Measurements from ENCODE around the gene CACNB2. TPM values are rescaled to one million over a fixed set of nuclear protein-coding genes. Genes with fewer than 3 reads are reported as not detected.

CACNB2 gene
- total RNA-seq, 1 experiment from 2014 or later, result 3.2 TPM

DNA sequence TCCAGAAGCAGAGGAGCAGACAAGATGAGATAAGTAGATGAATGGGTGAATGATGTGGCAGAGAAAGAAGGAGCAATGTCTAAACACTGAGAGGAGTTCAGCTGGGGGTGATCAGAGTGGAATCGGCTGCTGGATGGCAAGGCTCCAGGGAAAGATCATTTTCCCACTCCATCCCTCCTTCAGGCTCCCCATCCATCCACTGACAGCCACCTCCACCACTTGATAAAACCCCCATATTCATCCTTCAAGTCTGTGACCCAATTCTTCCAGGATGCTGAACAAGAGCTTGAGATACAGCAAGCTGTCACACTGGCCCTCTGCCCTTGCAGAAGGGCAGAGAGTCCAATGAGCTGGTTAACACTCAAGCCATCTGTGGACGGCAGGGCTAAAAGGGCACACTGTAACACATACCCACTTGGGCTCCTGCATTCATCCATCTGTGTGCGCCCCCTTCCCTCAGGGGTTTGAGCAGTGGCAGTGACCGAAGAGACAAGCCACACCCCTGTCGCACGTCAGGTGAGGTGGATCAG lies 30.8 kb upstream of the CACNB2 start:
- Mint-ChIP-seq H3K36me3 (no peaks in the 10 kb centered on the region), H3K9me3 (no peaks in the 10 kb centered on the region), H3K27me3 (ENCODE audit: low read depth) (no peaks in the 10 kb centered on the region), H3K4me3 (no peak overlapping the region), H3K27ac (no peak overlapping the region), H3K4me1 (no peaks in the 10 kb centered on the region)
- TF ChIP-seq ZNF219 (CRISPR knock-in tag; IDR thresholded peaks at IDR 0.05; ENCODE audit: borderline replicate concordance), result no peak
- no peak for TF ChIP-seq FOXJ3 (CRISPR knock-in tag; IDR thresholded peaks at IDR 0.05; ENCODE audit: borderline replicate concordance)
- TF ChIP-seq, protein P1, sequence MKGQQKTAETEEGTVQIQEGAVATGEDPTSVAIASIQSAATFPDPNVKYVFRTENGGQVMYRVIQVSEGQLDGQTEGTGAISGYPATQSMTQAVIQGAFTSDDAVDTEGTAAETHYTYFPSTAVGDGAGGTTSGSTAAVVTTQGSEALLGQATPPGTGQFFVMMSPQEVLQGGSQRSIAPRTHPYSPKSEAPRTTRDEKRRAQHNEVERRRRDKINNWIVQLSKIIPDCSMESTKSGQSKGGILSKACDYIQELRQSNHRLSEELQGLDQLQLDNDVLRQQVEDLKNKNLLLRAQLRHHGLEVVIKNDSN (CRISPR knock-in tag; IDR thresholded peaks at IDR 0.05), result no peak
- TF ChIP-seq, protein P2, sequence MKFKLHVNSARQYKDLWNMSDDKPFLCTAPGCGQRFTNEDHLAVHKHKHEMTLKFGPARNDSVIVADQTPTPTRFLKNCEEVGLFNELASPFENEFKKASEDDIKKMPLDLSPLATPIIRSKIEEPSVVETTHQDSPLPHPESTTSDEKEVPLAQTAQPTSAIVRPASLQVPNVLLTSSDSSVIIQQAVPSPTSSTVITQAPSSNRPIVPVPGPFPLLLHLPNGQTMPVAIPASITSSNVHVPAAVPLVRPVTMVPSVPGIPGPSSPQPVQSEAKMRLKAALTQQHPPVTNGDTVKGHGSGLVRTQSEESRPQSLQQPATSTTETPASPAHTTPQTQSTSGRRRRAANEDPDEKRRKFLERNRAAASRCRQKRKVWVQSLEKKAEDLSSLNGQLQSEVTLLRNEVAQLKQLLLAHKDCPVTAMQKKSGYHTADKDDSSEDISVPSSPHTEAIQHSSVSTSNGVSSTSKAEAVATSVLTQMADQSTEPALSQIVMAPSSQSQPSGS (CRISPR knock-in tag; IDR thresholded peaks at IDR 0.05; ENCODE audit: borderline replicate concordance, low read depth), result no peak
- no peak for TF ChIP-seq GTF2I (CRISPR knock-in tag; conservative IDR thresholded peaks at IDR 0.05)
- no peak for TF ChIP-seq CBFB (CRISPR knock-in tag; IDR thresholded peaks at IDR 0.05; ENCODE audit: low read depth)
- TF ChIP-seq, protein P3, sequence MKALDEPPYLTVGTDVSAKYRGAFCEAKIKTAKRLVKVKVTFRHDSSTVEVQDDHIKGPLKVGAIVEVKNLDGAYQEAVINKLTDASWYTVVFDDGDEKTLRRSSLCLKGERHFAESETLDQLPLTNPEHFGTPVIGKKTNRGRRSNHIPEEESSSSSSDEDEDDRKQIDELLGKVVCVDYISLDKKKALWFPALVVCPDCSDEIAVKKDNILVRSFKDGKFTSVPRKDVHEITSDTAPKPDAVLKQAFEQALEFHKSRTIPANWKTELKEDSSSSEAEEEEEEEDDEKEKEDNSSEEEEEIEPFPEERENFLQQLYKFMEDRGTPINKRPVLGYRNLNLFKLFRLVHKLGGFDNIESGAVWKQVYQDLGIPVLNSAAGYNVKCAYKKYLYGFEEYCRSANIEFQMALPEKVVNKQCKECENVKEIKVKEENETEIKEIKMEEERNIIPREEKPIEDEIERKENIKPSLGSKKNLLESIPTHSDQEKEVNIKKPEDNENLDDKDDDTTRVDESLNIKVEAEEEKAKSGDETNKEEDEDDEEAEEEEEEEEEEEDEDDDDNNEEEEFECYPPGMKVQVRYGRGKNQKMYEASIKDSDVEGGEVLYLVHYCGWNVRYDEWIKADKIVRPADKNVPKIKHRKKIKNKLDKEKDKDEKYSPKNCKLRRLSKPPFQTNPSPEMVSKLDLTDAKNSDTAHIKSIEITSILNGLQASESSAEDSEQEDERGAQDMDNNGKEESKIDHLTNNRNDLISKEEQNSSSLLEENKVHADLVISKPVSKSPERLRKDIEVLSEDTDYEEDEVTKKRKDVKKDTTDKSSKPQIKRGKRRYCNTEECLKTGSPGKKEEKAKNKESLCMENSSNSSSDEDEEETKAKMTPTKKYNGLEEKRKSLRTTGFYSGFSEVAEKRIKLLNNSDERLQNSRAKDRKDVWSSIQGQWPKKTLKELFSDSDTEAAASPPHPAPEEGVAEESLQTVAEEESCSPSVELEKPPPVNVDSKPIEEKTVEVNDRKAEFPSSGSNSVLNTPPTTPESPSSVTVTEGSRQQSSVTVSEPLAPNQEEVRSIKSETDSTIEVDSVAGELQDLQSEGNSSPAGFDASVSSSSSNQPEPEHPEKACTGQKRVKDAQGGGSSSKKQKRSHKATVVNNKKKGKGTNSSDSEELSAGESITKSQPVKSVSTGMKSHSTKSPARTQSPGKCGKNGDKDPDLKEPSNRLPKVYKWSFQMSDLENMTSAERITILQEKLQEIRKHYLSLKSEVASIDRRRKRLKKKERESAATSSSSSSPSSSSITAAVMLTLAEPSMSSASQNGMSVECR (CRISPR knock-in tag; IDR thresholded peaks at IDR 0.05; ENCODE audit: borderline replicate concordance), result no peak
- TF ChIP-seq, protein P4, sequence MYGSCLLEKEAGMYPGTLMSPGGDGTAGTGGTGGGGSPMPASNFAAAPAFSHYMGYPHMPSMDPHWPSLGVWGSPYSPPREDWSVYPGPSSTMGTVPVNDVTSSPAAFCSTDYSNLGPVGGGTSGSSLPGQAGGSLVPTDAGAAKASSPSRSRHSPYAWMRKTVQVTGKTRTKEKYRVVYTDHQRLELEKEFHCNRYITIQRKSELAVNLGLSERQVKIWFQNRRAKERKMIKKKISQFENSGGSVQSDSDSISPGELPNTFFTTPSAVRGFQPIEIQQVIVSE (CRISPR knock-in tag; IDR thresholded peaks at IDR 0.05; ENCODE audit: borderline replicate concordance), result no peak
- TF ChIP-seq SMAD4 (CRISPR knock-in tag; IDR thresholded peaks at IDR 0.05), result no peak
- TF ChIP-seq TCF7 (CRISPR knock-in tag; IDR thresholded peaks at IDR 0.05; ENCODE audit: low read depth), result no peak
- no peak for TF ChIP-seq ZNF138 (CRISPR knock-in tag; conservative IDR thresholded peaks at IDR 0.05)
- TF ChIP-seq, protein P5, sequence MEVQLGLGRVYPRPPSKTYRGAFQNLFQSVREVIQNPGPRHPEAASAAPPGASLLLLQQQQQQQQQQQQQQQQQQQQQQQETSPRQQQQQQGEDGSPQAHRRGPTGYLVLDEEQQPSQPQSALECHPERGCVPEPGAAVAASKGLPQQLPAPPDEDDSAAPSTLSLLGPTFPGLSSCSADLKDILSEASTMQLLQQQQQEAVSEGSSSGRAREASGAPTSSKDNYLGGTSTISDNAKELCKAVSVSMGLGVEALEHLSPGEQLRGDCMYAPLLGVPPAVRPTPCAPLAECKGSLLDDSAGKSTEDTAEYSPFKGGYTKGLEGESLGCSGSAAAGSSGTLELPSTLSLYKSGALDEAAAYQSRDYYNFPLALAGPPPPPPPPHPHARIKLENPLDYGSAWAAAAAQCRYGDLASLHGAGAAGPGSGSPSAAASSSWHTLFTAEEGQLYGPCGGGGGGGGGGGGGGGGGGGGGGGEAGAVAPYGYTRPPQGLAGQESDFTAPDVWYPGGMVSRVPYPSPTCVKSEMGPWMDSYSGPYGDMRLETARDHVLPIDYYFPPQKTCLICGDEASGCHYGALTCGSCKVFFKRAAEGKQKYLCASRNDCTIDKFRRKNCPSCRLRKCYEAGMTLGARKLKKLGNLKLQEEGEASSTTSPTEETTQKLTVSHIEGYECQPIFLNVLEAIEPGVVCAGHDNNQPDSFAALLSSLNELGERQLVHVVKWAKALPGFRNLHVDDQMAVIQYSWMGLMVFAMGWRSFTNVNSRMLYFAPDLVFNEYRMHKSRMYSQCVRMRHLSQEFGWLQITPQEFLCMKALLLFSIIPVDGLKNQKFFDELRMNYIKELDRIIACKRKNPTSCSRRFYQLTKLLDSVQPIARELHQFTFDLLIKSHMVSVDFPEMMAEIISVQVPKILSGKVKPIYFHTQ (CRISPR knock-in tag; IDR thresholded peaks at IDR 0.05), result no peak
- no peak for TF ChIP-seq SOX15 (CRISPR knock-in tag; IDR thresholded peaks at IDR 0.05)
- TF ChIP-seq, protein P6, sequence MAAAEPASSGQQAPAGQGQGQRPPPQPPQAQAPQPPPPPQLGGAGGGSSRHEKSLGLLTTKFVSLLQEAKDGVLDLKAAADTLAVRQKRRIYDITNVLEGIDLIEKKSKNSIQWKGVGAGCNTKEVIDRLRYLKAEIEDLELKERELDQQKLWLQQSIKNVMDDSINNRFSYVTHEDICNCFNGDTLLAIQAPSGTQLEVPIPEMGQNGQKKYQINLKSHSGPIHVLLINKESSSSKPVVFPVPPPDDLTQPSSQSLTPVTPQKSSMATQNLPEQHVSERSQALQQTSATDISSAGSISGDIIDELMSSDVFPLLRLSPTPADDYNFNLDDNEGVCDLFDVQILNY (CRISPR knock-in tag; IDR thresholded peaks at IDR 0.05), result no peak
- TF ChIP-seq, protein P7, sequence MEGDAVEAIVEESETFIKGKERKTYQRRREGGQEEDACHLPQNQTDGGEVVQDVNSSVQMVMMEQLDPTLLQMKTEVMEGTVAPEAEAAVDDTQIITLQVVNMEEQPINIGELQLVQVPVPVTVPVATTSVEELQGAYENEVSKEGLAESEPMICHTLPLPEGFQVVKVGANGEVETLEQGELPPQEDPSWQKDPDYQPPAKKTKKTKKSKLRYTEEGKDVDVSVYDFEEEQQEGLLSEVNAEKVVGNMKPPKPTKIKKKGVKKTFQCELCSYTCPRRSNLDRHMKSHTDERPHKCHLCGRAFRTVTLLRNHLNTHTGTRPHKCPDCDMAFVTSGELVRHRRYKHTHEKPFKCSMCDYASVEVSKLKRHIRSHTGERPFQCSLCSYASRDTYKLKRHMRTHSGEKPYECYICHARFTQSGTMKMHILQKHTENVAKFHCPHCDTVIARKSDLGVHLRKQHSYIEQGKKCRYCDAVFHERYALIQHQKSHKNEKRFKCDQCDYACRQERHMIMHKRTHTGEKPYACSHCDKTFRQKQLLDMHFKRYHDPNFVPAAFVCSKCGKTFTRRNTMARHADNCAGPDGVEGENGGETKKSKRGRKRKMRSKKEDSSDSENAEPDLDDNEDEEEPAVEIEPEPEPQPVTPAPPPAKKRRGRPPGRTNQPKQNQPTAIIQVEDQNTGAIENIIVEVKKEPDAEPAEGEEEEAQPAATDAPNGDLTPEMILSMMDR (IDR thresholded peaks at IDR 0.05), result no peak
- TF ChIP-seq SP1 (CRISPR knock-in tag; conservative IDR thresholded peaks at IDR 0.05), result no peak
- ChIA-PET POLR2A (no interaction called here), CTCF (no interaction called here)
- no peak for ATAC-seq
- no peak for DNase-seq (ENCODE audit: low spot score)
